A549 (cell line): Measurements from ENCODE around the gene MAP4K2.

ENCODE experiments used
- CHD4 ChIP-seq: fragments of 200-600 bp; sonication (generic); IDR thresholded peaks from 2 replicates; pipeline ENCODE4 v1.6.1; 2016; ENCODE audit warnings: antibody characterized with exemption, mild to moderate bottlenecking, borderline replicate concordance
- EP300 ChIP-seq, 2 experiments: fragments of >200 bp; sonication (Bioruptor Twin); formaldehyde crosslinking; IDR thresholded peaks; 2 replicates in 1 of 2; 3 replicates in 1 of 2; pipeline ENCODE4 v1.6.1; 2016 to 2017
- JUN ChIP-seq, 2 experiments: fragments of >200 bp; sonication (Bioruptor Twin); formaldehyde crosslinking; IDR thresholded peaks; 2 replicates in 1 of 2; 3 replicates in 1 of 2; pipeline ENCODE4 v1.6.1; 2016 to 2017
- MAFK ChIP-seq: fragments of 450-650 bp; IDR thresholded peaks from 2 replicates; pipeline ENCODE4 v1.6.1; 2014; ENCODE audit not compliant: partially characterized antibody
- NPAS2 ChIP-seq: fragments of 250-450 bp; sonication (Bioruptor Pico); IDR thresholded peaks from 2 replicates; pipeline ENCODE4 v1.8.0; 2022; ENCODE audit warnings: mild to moderate bottlenecking, moderate library complexity, borderline replicate concordance
- POLR2A ChIP-seq: IDR thresholded peaks from 2 replicates; pipeline ENCODE4 v1.6.1; 2012; ENCODE audit warnings: mild to moderate bottlenecking, low read length
- SMC3 ChIP-seq: fragments of >200 bp; sonication (Bioruptor Twin); formaldehyde crosslinking; IDR thresholded peaks from 3 replicates; pipeline ENCODE4 v1.6.1; 2018; ENCODE audit warnings: inconsistent platforms
- ZFP36 ChIP-seq: fragments of 450-650 bp; IDR thresholded peaks from 2 replicates; pipeline ENCODE4 v1.6.1; 2014; ENCODE audit warnings: borderline replicate concordance; ENCODE audit not compliant: partially characterized antibody
- TF ChIP-seq, protein P1 (sequence below): IDR thresholded peaks from 2 replicates; pipeline ENCODE4 v1.6.1; 2012
- TF ChIP-seq, protein P2 (sequence below): fragments of >200 bp; sonication (Bioruptor Twin); formaldehyde crosslinking; IDR thresholded peaks from 3 replicates; pipeline ENCODE4 v1.5.1; 2016
- TF ChIP-seq, protein P3 (sequence below): fragments of >200 bp; sonication (Bioruptor Twin); formaldehyde crosslinking; IDR thresholded peaks from 2 replicates; pipeline ENCODE4 v1.6.1; 2016
- TF ChIP-seq, protein P4 (sequence below): fragments of 200-600 bp; sonication (generic); IDR thresholded peaks from 2 replicates; pipeline ENCODE4 v1.6.1; 2016; ENCODE audit warnings: antibody characterized with exemption, mild to moderate bottlenecking, moderate library complexity

DNA sequence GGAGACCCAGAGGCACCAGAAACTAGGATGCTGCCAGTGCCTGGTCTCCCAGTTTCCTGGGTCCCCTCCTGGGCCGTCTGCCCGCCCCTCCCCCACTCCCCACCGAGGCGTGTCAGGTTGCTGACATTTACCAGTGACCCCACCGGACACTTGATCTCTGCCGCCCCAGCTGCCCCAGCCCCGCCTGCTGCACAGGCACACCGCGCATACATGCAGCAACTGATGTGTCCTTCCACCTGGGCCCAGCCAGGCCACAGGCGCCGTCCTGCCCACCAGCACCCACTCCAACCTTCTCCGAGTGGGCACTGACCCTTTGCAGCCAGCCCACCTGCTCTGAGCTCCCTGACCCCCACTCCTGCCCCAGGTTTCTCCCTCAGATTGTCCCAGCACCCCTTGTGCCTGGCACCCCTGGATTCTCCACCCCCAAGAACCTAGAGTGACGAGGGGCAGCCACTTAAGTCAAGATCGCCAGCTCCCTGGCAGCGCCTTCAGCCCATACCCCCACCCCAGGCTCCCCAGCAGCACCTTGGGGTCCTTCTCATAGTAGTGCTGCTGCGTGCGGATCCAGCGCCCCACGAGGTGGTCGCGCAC is 43.8 kb downstream of the MAP4K2 start:
- TF ChIP-seq, protein P1, sequence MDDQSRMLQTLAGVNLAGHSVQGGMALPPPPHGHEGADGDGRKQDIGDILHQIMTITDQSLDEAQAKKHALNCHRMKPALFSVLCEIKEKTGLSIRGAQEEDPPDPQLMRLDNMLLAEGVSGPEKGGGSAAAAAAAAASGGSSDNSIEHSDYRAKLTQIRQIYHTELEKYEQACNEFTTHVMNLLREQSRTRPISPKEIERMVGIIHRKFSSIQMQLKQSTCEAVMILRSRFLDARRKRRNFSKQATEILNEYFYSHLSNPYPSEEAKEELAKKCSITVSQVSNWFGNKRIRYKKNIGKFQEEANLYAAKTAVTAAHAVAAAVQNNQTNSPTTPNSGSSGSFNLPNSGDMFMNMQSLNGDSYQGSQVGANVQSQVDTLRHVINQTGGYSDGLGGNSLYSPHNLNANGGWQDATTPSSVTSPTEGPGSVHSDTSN, result no peak
- TF ChIP-seq JUN (IDR thresholded peaks at IDR 0.05) (no peak), ZFP36 (no peak), SMC3 (no peak), POLR2A (no peak), CHD4 (no peak), NPAS2 (CRISPR knock-in tag) (no peak), EP300 (IDR thresholded peaks at IDR 0.05) (no peak), MAFK (no peak)
- TF ChIP-seq, protein P2, sequence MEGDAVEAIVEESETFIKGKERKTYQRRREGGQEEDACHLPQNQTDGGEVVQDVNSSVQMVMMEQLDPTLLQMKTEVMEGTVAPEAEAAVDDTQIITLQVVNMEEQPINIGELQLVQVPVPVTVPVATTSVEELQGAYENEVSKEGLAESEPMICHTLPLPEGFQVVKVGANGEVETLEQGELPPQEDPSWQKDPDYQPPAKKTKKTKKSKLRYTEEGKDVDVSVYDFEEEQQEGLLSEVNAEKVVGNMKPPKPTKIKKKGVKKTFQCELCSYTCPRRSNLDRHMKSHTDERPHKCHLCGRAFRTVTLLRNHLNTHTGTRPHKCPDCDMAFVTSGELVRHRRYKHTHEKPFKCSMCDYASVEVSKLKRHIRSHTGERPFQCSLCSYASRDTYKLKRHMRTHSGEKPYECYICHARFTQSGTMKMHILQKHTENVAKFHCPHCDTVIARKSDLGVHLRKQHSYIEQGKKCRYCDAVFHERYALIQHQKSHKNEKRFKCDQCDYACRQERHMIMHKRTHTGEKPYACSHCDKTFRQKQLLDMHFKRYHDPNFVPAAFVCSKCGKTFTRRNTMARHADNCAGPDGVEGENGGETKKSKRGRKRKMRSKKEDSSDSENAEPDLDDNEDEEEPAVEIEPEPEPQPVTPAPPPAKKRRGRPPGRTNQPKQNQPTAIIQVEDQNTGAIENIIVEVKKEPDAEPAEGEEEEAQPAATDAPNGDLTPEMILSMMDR, result no peak
- TF ChIP-seq, protein P3, sequence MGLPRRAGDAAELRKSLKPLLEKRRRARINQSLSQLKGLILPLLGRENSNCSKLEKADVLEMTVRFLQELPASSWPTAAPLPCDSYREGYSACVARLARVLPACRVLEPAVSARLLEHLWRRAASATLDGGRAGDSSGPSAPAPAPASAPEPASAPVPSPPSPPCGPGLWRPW, result no peak
- TF ChIP-seq, protein P4, sequence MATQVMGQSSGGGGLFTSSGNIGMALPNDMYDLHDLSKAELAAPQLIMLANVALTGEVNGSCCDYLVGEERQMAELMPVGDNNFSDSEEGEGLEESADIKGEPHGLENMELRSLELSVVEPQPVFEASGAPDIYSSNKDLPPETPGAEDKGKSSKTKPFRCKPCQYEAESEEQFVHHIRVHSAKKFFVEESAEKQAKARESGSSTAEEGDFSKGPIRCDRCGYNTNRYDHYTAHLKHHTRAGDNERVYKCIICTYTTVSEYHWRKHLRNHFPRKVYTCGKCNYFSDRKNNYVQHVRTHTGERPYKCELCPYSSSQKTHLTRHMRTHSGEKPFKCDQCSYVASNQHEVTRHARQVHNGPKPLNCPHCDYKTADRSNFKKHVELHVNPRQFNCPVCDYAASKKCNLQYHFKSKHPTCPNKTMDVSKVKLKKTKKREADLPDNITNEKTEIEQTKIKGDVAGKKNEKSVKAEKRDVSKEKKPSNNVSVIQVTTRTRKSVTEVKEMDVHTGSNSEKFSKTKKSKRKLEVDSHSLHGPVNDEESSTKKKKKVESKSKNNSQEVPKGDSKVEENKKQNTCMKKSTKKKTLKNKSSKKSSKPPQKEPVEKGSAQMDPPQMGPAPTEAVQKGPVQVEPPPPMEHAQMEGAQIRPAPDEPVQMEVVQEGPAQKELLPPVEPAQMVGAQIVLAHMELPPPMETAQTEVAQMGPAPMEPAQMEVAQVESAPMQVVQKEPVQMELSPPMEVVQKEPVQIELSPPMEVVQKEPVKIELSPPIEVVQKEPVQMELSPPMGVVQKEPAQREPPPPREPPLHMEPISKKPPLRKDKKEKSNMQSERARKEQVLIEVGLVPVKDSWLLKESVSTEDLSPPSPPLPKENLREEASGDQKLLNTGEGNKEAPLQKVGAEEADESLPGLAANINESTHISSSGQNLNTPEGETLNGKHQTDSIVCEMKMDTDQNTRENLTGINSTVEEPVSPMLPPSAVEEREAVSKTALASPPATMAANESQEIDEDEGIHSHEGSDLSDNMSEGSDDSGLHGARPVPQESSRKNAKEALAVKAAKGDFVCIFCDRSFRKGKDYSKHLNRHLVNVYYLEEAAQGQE, result no peak
